Gastroesophageal sphincter (tissue), 4 donors: ENCODE measurements around the gene CDCA7L. TPM values are rescaled to one million over a fixed set of nuclear protein-coding genes. Genes with fewer than 3 reads are reported as not detected.
"Not testable (repeated sequence)": the region's sequence is repeated elsewhere in the genome, so short reads cannot be mapped to it uniquely, and the experiment has no call there.

Experiments
- ATAC-seq: fragments of 150-250 bp; one replicate; pipeline ENCODE4 v1.9.1; 2016; ENCODE audit warnings: mild to moderate bottlenecking, moderate library complexity
- H3K27ac ChIP-seq, 4 donors: fragments of 200-600 bp; sonication (generic) in 3 of 4; 1 replicate in 3 of 4; 2 replicates in 1 of 4; pipeline ENCODE4 v1.5.1; 2016 to 2019
- H3K27me3 ChIP-seq: fragments of 200-600 bp; sonication (generic); one replicate; pipeline ENCODE4 v1.5.1; 2019
- H3K36me3 ChIP-seq, 2 donors: fragments of 200-600 bp; sonication (generic); one replicate each; pipeline ENCODE4 v1.5.1; 2019; ENCODE audit warnings: control low read depth in 1 of 2
- H3K4me1 ChIP-seq, 3 donors: fragments of 200-600 bp; sonication (generic); 1 replicate in 2 of 3; 2 replicates in 1 of 3; pipeline ENCODE4 v1.5.1; 2016 to 2019; ENCODE audit warnings: control low read depth in 2 of 3
- H3K4me3 ChIP-seq, 2 donors: fragments of 200-600 bp; sonication (generic); one replicate each; pipeline ENCODE4 v1.5.1; 2019; ENCODE audit warnings: mild to moderate bottlenecking in 1 of 2, moderate library complexity in 1 of 2
- H3K9me3 ChIP-seq, 3 donors: fragments of 200-600 bp; sonication (generic); one replicate each; pipeline ENCODE4 v1.5.1; 2017 to 2019; ENCODE audit warnings: control low read depth in 2 of 3
- EP300 ChIP-seq: sonication (generic); formaldehyde crosslinking; IDR thresholded peaks from one replicate; pipeline ENCODE4 v1.6.1; 2017; ENCODE audit warnings: antibody characterized with exemption, mild to moderate bottlenecking
- POLR2A ChIP-seq, 2 donors: fragments of 450-650 bp; IDR thresholded peaks; one replicate each; pipeline ENCODE4 v1.6.1; 2017; ENCODE audit warnings: antibody characterized with exemption in 2 of 2, mild to moderate bottlenecking in 2 of 2, moderate library complexity in 1 of 2
- POLR2AphosphoS5 ChIP-seq: sonication (generic); formaldehyde crosslinking; IDR thresholded peaks from one replicate; pipeline ENCODE4 v1.6.1; 2017; ENCODE audit warnings: antibody characterized with exemption
- WGBS, 2 donors: methylation state at CpG; one replicate each; pipeline ENCODE4 v1.1.5; 2018; ENCODE audit warnings: low coverage in 1 of 2; 5-methylcytosine and 5-hydroxymethylcytosine counted together
- total RNA-seq, 4 donors: library from RNA; depleted of rRNA; stranded (reverse); fragments of >200 nt; gene quantifications; one replicate each; pipeline ENCODE4 v1.1.0, GENCODE V29; 2016
- TF ChIP-seq, protein P1 (sequence below), 4 experiments: fragments of 200-600 bp in 2 of 4; fragments of 450-650 bp in 2 of 4; sonication (generic) in 1 of 4; IDR thresholded peaks; one replicate each; pipeline ENCODE4 v1.5.1; 2017 to 2019; ENCODE audit warnings: antibody characterized with exemption in 4 of 4, mild to moderate bottlenecking in 2 of 4, moderate library complexity in 2 of 4

The CDCA7L gene
- total RNA-seq, 4 donors from 2014 or later: 19.6 to 47.7 (median 30.3) TPM

DNA sequence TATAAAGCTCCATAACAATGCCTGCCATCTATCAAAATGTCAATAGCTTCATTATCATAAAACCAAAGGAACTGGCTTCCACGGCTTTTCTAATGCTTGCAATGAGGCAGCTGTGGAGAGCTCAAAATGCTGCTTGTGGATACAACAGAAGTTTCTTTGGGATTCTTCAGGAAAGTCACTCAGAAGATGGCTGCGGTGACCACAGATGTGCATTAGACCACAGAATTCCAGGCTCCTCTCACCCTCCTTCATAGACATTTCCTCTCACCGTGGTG lies 77.2 kb downstream of the CDCA7L start:
- WGBS, 2 donors: 55% methylated on average over 3 of the region's 3 CpGs; no CpG with 5 or more reads in 1 of the 2 donors

DNA sequence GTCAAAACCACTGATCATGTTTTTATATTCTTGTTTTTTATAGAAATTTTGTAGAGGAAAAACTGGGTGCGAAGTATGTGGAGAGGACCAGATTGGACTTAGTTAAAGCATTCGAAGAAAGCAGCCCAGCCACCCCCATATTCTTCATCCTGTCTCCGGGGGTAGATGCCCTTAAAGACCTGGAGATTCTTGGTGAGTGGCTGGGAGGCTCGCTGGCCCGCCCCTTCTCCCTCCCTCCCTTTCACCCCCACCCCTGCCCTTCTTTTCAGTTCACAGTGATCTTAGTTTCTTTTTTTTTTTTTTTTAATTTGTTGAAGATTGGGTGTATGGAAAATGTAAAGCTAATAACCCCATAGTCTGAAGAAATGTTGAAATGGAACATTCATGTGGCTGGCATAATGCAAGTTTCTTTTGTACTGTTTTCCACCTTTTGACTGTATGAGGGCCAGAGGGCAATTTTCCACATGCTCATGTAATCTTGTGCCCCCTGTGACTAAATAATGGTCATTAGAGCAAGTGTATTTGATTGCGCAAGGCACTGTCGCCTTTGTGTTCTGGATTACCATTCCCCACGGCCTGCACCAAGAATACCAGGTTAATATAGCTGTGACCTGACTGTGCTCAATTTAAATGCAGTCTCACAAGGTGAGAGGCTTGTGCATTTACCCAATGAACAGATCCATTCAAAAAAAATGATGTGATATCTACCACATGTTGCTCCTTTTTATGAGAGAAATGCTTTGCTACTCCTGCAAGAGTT lies 77.7 kb downstream of the CDCA7L start:
- ATAC-seq: no peak
- TF ChIP-seq POLR2AphosphoS5: no peak
- TF ChIP-seq EP300: no peak
- TF ChIP-seq POLR2A (IDR thresholded peaks at IDR 0.05): no peak
- TF ChIP-seq, protein P1, sequence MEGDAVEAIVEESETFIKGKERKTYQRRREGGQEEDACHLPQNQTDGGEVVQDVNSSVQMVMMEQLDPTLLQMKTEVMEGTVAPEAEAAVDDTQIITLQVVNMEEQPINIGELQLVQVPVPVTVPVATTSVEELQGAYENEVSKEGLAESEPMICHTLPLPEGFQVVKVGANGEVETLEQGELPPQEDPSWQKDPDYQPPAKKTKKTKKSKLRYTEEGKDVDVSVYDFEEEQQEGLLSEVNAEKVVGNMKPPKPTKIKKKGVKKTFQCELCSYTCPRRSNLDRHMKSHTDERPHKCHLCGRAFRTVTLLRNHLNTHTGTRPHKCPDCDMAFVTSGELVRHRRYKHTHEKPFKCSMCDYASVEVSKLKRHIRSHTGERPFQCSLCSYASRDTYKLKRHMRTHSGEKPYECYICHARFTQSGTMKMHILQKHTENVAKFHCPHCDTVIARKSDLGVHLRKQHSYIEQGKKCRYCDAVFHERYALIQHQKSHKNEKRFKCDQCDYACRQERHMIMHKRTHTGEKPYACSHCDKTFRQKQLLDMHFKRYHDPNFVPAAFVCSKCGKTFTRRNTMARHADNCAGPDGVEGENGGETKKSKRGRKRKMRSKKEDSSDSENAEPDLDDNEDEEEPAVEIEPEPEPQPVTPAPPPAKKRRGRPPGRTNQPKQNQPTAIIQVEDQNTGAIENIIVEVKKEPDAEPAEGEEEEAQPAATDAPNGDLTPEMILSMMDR (IDR thresholded peaks at IDR 0.05): no peak
- Histone ChIP-seq H3K4me3 (no peak overlapping the region), H3K36me3 (peaks cover 0 to 9% of the 10 kb centered on the region in 2 donors), H3K4me1 (no peaks in the 10 kb centered on the region), H3K27ac (no peak overlapping the region), H3K9me3 (no peaks in the 10 kb centered on the region), H3K27me3 (no peaks in the 10 kb centered on the region)
- 70 to 75% methylated on average over 6 to 8 of the region's 8 CpGs for WGBS, 2 donors

More for the DNA sequence above, 77.2 kb downstream of the CDCA7L start:
- no peak overlapping the region for H3K4me3 ChIP-seq
- no peaks in the 10 kb centered on the region for H3K27me3 ChIP-seq
- TF ChIP-seq, protein P1 (IDR thresholded peaks at IDR 0.05): no peak
- no peak for TF ChIP-seq POLR2A (IDR thresholded peaks at IDR 0.05)
- no peak for TF ChIP-seq EP300
- no peak for TF ChIP-seq POLR2AphosphoS5
- no peaks in the 10 kb centered on the region for H3K4me1 ChIP-seq
- no peak for ATAC-seq
- H3K36me3 ChIP-seq: peaks cover 0 to 14% of the 10 kb centered on the region in 2 donors
- H3K9me3 ChIP-seq: no peaks in the 10 kb centered on the region
- no peak overlapping the region for H3K27ac ChIP-seq

DNA sequence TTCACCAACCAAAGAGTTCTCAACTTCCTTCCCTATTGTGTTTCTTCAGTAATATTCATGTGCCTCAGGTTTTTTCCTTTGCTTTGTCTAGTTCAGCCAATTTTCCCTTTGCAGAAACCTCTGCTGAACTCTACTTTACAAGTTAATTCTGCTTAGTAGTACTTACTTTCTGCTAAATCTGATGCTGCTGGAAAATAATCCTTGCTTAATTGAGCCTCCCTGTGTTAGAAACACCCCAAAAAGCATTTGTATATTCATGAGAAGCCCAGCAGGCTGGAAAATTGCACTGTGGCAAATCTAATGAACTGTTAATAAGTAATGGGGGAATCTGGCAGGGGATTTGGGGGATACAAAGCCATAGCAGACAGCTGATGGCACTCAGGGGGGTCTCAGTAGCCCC lies 78.5 kb downstream of the CDCA7L start:
- H3K36me3 ChIP-seq: peaks cover 0 to 7% of the 10 kb centered on the region in 2 donors
- ATAC-seq: no peak
- no peaks in the 10 kb centered on the region for H3K4me1 ChIP-seq
- no peaks in the 10 kb centered on the region for H3K27me3 ChIP-seq
- no peaks in the 10 kb centered on the region for H3K9me3 ChIP-seq
- no peak for TF ChIP-seq POLR2A (IDR thresholded peaks at IDR 0.05)
- TF ChIP-seq EP300: no peak
- no peak for TF ChIP-seq POLR2AphosphoS5
- TF ChIP-seq, protein P1 (IDR thresholded peaks at IDR 0.05): no peak
- no peak overlapping the region for H3K4me3 ChIP-seq
- no peak overlapping the region for H3K27ac ChIP-seq

DNA sequence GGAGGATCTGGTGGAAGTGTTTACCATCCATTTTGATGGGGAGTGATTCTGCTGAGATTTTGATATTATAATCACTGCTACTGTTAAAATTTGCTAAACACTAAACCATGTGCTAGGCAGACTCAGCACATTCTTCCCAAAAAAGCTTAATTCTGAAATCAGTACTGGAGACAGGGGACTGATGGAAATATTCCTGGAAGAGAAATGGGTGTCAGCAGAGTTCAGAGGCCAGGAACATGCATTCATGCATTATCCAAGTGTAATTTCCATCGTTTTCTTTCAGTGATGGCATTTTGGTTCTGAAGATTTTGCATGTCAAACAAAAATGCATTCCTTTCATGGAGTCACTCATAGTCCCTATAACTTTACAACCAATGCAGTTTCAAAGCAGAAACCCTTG lies 79.0 kb downstream of the CDCA7L start:
- TF ChIP-seq, protein P1 (IDR thresholded peaks at IDR 0.05): no peak
- TF ChIP-seq POLR2A (IDR thresholded peaks at IDR 0.05): no peak
- no peak for TF ChIP-seq EP300
- no peak for TF ChIP-seq POLR2AphosphoS5
- peaks cover 0 to 7% of the 10 kb centered on the region in 2 donors for H3K36me3 ChIP-seq
- no peaks in the 10 kb centered on the region for H3K4me1 ChIP-seq

DNA sequence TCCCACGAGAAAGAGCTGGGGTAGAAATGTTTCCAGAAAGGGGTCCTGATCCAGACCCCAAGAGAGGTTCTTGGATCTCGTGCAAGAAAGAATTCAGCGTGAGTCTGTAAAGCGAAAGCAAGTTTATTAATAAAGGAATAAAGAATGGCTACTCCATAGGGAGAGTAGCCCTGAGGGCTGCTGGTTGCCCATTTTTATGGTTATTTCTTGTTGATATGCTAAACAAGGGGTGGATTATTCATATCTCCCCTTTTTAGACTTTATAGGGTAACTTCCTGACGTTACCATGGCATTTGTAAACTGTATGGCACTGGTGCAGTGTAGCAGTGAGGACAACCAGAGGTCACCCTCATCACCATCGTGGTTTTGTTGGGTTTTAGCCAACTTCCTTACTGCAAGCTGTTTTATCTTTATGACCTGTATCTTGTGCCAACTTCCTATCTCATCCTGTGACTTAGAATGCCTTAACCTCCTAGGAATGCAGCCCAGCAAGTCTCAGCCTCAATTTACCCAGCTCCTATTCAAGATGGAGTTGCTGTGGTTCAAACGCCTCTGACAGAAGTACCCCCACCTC lies 80.0 kb downstream of the CDCA7L start:
- H3K4me3 ChIP-seq, ATAC-seq: not testable (repeated sequence)
- 54 to 87% methylated on average over 3 to 6 of the region's 7 CpGs for WGBS, 2 donors

More for the DNA sequence above, 79.0 kb downstream of the CDCA7L start:
- Histone ChIP-seq H3K27me3 (no peaks in the 10 kb centered on the region), H3K9me3 (no peaks in the 10 kb centered on the region), H3K4me3 (no peak overlapping the region), H3K27ac (no peak overlapping the region)
- WGBS, 2 donors: 29 to 48% methylated on average over 1 of the region's 1 CpG
- no peak for ATAC-seq

More for the DNA sequence above, 80.0 kb downstream of the CDCA7L start:
- H3K27me3 ChIP-seq, H3K4me1 ChIP-seq, H3K9me3 ChIP-seq, H3K27ac ChIP-seq, H3K36me3 ChIP-seq: not testable (repeated sequence)
